ENCODE data around the gene LYL1. TPM values are rescaled to one million over a fixed set of nuclear protein-coding genes. Genes with fewer than 3 reads are reported as not detected.
A peak's percentile ranks its signal among the peaks of the same experiment; 100 is the strongest.

Gene LYL1
- total and polyA plus RNA-seq, 9 of the 15 experiments (the other 6 are each of a cell fraction or from before 2014, with no cell fraction given): 1.3 to 266 (median 34.0) TPM

- TF ChIP-seq CTCF (IDR thresholded peaks at IDR 0.05 in 2 of 3, conservative IDR thresholded peaks at IDR 0.05 in 1 of 3; ENCODE audit: insufficient read depth in 2 of 3, low read depth in 1 of 3, low read length in 3 of 3): no peak; a peak in 1 of 6 replicates
- TF ChIP-seq ZFP91 (CRISPR knock-in tag; IDR thresholded peaks at IDR 0.05): no peak
- TF ChIP-seq BCL6 (CRISPR knock-in tag; IDR thresholded peaks at IDR 0.05): no peak
- peak; percentile 64 for TF ChIP-seq SAFB (IDR thresholded peaks at IDR 0.05; ENCODE audit: borderline replicate concordance, low read depth, low read length)
- peak; percentile 98 for TF ChIP-seq TEAD4 (IDR thresholded peaks at IDR 0.05; ENCODE audit: low read length)
- no peak for TF ChIP-seq TEAD4 (CRISPR knock-in tag; IDR thresholded peaks at IDR 0.05; ENCODE audit: borderline replicate concordance)
- TF ChIP-seq IFI16 (CRISPR knock-in tag; IDR thresholded peaks at IDR 0.05): 0 out of 2 replicates have a peak, but pooled peaks have one; percentile 12
- peak; percentile 59; the same call in 1 of the 2 replicates for TF ChIP-seq JUND (IDR thresholded peaks at IDR 0.05; ENCODE audit: borderline replicate concordance, low read depth, low read length)
- peak; percentile 58; the same call in 1 of the 3 replicates for TF ChIP-seq JUND (tag; IDR thresholded peaks at IDR 0.05; ENCODE audit: borderline replicate concordance, low read depth, low read length)
- no peak for TF ChIP-seq FOXJ3 (CRISPR knock-in tag; IDR thresholded peaks at IDR 0.05)
- TF ChIP-seq ZNF280B (CRISPR knock-in tag; IDR thresholded peaks at IDR 0.05): no peak
- peak; percentile 87 for TF ChIP-seq POLR2H (tag; IDR thresholded peaks at IDR 0.05; ENCODE audit: low read depth)
- peak; percentile 85 for TF ChIP-seq EP400 (IDR thresholded peaks at IDR 0.05)
- peak; percentile 47 for TF ChIP-seq POLR2B (IDR thresholded peaks at IDR 0.05; ENCODE audit: low read depth, partially characterized antibody)
- TF ChIP-seq KDM2B (CRISPR knock-in tag; IDR thresholded peaks at IDR 0.05): peak; percentile 26; the same call in 1 of the 2 replicates
- TF ChIP-seq HINFP (tag; conservative IDR thresholded peaks at IDR 0.05; ENCODE audit: low read depth): peak; percentile 86
- TF ChIP-seq C11orf30 (IDR thresholded peaks at IDR 0.05; ENCODE audit: low read depth): no peak
- 0 out of 2 replicates have a peak, but pooled peaks have one; percentile 8 for TF ChIP-seq ZNF695 (CRISPR knock-in tag; IDR thresholded peaks at IDR 0.05)
- TF ChIP-seq RNF2 (IDR thresholded peaks at IDR 0.05): peak; percentile 95
- TF ChIP-seq ZNF143 (CRISPR knock-in tag; IDR thresholded peaks at IDR 0.05): no peak
- peak; percentile 88 for TF ChIP-seq MBD2 (IDR thresholded peaks at IDR 0.05; ENCODE audit: borderline replicate concordance, low read depth)
These were observed at the start of gene LYL1 (continued) for GRCh38 chr19:13102666-13103580.

Measured in K562 (cell line).